Stimulated activated CD8-positive, alpha-beta memory T cell treated with anti-CD3 and anti-CD28 coated beads, Interleukin-2, amount 100 ng/mL, for 48 hours (primary cell): Measurements from ENCODE around the gene KIR2DL1.
"Not testable (repeated sequence)": the region's sequence is repeated elsewhere in the genome, so short reads cannot be mapped to it uniquely, and the experiment has no call there.

Experiments
- DNase-seq, 2 donors: peaks; one replicate each; pipeline ENCODE4 v3.0.0-alpha.2; 2020; ENCODE audit warnings: low read depth in 2 of 2

The KIR2DL1 gene

DNA sequence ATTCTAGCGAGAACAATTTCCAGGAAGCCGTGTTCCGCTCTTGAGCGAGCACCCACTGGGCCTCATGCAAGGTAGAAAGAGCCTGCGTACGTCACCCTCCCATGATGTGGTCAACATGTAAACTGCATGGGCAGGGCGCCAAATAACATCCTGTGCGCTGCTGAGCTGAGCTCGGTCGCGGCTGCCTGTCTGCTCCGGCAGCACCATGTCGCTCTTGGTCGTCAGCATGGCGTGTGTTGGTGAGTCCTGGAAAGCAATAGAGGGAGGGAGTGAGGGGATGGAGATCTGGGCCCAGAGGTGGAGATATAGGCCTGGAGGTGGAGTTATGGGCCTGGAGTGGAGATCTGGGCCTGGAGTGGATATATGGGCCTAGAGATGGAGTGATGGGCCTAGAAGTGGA is at the start of gene KIR2DL1:
TSS of gene KIR2DL1 (plus strand) at position 148 of the 400 bp plus-strand sequence. CDS start at position 206, 58 bp downstream.
- DNase-seq, result not testable (repeated sequence)

DNA sequence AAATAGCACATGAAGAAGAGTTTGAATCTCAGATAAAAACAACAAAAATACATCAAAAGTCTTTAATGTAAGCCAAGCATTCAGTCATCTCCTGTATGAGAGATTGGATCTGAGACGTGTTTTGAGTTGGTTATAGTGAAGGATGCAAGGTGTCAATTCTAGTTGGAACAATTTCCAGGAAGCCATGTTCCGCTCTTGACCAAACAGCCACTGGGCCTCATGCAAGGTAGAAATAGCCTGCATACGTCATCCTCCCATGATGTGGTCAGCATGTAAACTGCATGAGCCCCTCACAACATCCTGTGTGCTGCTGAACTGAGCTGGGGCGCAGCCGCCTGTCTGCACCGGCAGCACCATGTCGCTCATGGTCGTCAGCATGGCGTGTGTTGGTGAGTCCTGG is 45.5 kb upstream of the KIR2DL1 start, which contains the start of gene KIR3DL3:
TSS of gene KIR3DL3 (plus strand) at position 301 of the 400 bp plus-strand sequence. CDS start at position 356, 55 bp downstream.
- no peak for DNase-seq

GRCh38 chr19:54724644-54725043 is 44.9 kb upstream of the KIR2DL1 start:
- no peak for DNase-seq

DNA sequence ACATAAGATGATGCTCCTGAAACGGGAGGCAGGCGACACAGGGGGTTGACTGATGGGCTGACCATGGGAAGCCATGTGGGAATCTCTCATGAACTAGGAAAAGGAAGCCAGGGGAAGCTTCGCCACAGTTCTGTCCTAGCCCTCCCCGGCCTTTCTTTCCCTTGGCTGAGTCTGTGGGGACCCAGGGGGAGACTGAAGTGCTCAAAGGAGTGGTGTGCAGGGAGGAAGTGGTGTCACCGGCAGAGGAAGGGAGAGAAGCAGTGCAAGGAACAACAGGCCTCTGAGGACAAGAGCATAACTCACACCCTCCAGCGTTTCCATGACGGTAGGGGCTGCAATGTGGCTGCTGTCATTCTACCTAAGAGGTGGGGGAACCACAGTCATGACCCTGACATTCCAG is 44.3 kb upstream of the KIR2DL1 start:
- DNase-seq, result no peak

DNA sequence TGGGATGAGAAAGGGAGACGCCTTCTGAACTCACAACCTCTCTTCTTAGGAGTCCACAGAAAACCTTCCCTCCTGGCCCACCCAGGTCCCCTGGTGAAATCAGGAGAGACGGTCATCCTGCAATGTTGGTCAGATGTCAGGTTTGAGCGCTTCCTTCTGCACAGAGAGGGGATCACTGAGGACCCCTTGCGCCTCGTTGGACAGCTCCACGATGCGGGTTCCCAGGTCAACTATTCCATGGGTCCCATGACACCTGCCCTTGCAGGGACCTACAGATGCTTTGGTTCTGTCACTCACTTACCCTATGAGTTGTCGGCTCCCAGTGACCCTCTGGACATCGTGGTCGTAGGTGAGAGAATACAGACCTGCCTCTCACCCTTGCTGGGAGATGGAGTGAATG is 42.0 kb upstream of the KIR2DL1 start:
- DNase-seq, result no peak

DNA sequence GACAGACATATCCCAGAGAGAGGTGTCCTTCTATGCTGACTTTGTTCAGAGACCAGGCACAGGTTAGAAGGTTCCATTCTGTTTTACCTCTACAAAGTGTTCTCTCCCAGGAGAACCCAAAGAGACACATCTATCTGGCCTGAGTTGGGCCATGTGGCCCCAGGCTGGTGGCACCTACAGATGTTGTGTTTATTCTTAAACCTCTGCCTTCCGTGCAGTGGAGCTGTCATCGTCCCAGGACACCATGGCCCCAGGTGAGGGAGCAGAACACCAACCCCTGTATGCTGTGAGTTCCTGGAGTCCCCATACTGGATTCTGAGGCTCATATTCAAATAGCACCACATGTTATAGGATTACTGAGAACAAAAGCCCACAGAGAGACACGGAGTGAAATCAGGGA is 41.4 kb upstream of the KIR2DL1 start:
- no peak for DNase-seq

DNA sequence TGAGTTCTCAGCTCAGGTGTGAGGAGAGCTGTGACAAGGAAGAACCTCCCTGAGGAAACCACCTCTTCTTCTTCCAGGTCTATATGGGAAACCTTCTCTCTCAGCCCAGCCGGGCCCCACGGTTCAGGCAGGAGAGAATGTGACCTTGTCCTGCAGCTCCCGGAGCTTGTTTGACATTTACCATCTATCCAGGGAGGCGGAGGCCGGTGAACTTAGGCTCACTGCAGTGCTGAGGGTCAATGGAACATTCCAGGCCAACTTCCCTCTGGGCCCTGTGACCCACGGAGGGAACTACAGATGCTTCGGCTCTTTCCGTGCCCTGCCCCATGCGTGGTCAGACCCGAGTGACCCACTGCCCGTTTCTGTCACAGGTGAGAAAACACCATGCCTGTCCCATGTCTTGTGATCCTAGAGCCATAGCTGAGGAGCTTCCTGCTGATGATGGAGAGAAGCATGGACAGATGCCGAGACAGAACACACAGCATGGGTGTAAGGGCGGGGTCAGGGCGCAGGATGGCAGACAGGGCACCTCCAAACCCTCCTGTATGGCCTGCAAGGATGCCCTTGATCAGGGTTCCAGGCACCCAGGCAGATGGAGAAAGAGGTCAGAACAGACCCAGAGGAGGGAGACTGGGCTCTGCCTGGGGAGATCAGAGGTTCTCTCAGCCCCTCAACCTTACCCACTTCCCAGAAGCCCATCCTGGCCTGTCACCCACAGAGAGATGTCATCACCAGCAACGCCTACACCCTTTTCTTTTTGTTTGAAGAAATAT is 40.0 kb upstream of the KIR2DL1 start:
- no peak for DNase-seq

DNA sequence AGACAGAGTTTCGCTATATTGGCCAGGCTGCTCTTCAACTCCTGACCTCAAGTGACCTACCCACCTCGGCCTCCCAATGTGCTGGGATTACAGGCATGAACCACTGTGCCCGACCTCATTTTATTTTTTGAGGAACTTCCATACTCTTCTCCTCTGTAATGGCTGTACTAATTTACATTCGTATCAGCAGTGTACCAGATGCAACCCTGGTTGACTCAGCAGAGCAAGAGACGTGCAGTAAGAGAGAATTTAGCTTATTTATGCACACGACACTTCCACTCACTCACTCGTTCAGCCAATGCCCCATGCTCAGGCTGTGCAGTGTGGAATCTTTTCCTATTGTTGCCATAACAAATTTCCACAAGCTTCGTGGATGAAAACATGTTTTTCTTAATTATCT is 38.4 kb upstream of the KIR2DL1 start:
- DNase-seq, result no peak

- DNase-seq, result not testable (repeated sequence)
Observed at GRCh38 chr19:54738306-54738705, 31.3 kb upstream of the KIR2DL1 start, which contains the start of gene KIR2DL3. Gene KIR2DL3, plus strand, starts transcription at chr19:54738513. Its CDS starts 33 bp downstream, at chr19:54738546.

- no peak for DNase-seq
Observed at GRCh38 chr19:54738715-54739114, 30.9 kb upstream of the KIR2DL1 start.

- DNase-seq, result no peak
Observed at GRCh38 chr19:54739587-54740497, 29.8 kb upstream of the KIR2DL1 start.

DNA sequence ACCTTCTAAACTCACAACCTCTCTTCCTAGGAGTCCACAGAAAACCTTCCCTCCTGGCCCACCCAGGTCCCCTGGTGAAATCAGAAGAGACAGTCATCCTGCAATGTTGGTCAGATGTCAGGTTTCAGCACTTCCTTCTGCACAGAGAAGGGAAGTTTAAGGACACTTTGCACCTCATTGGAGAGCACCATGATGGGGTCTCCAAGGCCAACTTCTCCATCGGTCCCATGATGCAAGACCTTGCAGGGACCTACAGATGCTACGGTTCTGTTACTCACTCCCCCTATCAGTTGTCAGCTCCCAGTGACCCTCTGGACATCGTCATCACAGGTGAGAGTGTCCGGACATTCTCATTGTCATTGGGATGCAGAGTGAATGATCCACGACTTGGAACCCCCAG is 27.6 kb upstream of the KIR2DL1 start:
- DNase-seq, result not testable (repeated sequence)

DNA sequence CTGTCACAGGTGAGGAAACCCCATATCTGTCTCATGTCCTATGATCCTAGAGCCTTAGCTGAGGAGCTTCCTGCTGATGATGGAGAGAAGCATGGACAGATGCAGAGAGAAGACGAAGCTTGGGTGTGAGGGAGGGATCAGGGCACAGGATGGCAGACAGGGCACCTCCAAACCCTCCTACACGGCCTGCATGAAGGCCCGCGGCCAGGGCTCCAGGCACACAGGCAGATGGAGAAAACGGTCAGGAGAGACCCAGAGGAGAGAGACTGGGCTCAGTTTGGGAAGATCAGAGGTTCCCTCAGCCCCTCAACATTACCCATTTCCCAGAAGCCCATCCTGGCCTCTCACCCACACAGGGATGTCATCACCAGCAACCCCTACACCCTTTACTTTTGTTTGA is 25.5 kb upstream of the KIR2DL1 start:
- not testable (repeated sequence) for DNase-seq

GRCh38 chr19:54747614-54748322 is 21.8 kb upstream of the KIR2DL1 start:
- not testable (repeated sequence) for DNase-seq

DNA sequence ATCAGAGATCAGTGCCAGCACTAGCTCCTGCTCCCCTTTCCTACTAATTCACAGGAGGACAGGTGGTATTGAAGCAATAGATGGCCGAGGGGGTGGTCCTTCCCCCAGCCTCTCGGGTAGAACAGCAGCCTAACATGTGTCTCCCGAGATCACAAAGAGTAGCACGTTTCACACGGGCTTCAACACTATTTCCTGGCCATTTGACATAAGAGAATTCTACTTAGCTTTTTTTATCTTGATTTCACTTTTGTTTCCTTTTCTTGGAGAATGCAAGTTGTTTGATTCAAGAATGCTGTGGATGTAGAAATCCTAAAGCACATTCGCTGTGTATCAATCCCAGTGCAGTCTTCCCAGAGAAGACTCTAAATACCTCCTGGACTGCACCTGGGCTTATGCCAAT is 19.3 kb upstream of the KIR2DL1 start:
- DNase-seq, result not testable (repeated sequence)

- DNase-seq, result not testable (repeated sequence)
Observed at GRCh38 chr19:54756204-54757110, 13.1 kb upstream of the KIR2DL1 start.

GRCh38 chr19:54758577-54758976 is 11.0 kb upstream of the KIR2DL1 start:
- DNase-seq, result not testable (repeated sequence)

DNA sequence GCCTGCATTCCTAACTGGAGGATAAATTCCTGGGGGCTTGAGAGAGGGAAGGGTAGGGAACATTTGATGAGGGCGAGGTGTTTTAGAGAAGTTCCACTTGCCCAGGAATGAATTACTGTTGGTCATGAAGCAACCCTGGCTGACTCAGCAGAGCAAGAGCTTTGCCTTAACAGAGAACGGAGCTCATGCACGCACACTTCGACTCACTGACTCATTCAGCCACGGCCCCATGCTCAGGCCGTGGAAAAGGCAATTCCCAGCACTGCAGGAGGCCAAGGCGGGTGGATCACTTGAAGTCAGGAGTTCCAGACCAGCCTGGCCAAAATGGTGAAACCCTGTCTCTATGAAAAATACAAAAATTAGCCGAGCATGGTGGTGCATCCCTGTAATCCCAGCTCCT is 5.4 kb upstream of the KIR2DL1 start:
- DNase-seq, result not testable (repeated sequence)

GRCh38 chr19:54766464-54766863 is 3.1 kb upstream of the KIR2DL1 start:
- DNase-seq, result not testable (repeated sequence)

GRCh38 chr19:54770511-54770910 is 918 bp downstream of the KIR2DL1 start:
- not testable (repeated sequence) for DNase-seq
